NCI-H82 (cell line): ENCODE data around the gene SLIT3.

ENCODE experiments used
- DNase-seq: peaks from one replicate; lab custom pipeline; 2025; lab: John Stamatoyannopoulos, UW

The SLIT3 gene

GRCh38 chr5:168925160-168925559, 375.8 kb downstream of the SLIT3 start:
- DNase-seq = no peak

DNA sequence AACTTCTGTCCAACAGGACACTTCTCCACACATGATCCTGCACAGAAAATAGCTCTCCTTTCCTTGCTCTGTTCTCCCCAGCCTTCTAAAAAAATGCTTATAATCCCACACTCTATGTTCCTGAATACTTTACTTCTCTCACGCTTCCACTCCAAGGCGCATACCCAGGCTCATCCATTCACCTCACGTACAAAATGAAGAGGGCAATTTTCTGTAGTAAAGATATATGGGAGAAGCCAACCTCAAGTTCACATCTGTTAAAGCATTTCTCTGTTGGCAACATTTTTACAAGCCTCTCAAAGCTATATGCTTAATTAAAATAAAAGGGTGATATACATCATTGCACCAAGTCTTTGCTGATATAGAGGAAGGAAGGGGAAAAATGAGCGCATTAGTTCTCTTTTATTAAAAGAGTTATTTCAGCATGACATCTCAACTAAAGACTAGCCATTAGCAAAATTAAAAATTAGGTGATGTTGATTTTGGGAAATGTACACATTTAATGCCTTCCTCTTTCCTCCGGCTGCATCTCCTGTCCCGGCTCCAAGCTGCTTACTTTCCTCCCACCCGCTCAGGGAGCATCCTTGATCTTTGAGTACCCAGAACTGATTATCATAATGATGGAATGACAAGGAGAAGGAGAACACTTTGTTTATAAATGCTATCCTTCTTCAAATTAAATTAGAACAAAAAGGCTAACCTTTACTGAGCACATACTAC, 379.6 kb downstream of the SLIT3 start:
- DNase-seq = no peak

- DNase-seq = peak; percentile 18
Measured at GRCh38 chr5:168920019-168920810, 380.7 kb downstream of the SLIT3 start.

- DNase-seq = no peak
Measured at GRCh38 chr5:168917947-168918600, 382.9 kb downstream of the SLIT3 start.

GRCh38 chr5:168916852-168917251, 384.1 kb downstream of the SLIT3 start:
- DNase-seq = no peak

GRCh38 chr5:168916266-168916665, 384.7 kb downstream of the SLIT3 start:
- peak; percentile 76 for DNase-seq

- no peak for DNase-seq
Measured at GRCh38 chr5:168914491-168914890, 386.4 kb downstream of the SLIT3 start.

DNA sequence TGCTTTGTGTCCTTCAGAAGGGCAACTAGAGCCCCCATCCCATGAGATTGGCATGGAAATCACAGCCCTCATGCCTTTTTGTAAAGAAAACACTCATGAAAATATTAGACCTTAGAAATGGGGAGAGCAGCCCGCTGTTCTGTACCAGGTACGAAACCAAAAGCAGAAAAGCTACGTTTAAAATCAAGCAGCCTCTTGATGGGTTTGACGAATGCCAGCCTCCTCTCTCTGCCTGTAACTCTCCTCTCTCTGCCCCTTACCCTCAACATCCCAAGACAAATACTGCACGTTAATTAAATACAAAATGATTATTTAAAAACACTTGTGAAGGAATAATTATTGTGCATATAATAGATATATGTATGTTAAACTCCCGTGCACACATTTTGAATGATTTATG, 390.1 kb downstream of the SLIT3 start:
- DNase-seq = no peak

- no peak for DNase-seq
Measured at GRCh38 chr5:168908207-168908606, 392.7 kb downstream of the SLIT3 start.

GRCh38 chr5:168903061-168903460, 397.9 kb downstream of the SLIT3 start:
- no peak for DNase-seq

GRCh38 chr5:168899673-168900072, 401.3 kb downstream of the SLIT3 start:
- no peak for DNase-seq

- no peak for DNase-seq
Measured at GRCh38 chr5:168899264-168899663, 401.7 kb downstream of the SLIT3 start.

DNA sequence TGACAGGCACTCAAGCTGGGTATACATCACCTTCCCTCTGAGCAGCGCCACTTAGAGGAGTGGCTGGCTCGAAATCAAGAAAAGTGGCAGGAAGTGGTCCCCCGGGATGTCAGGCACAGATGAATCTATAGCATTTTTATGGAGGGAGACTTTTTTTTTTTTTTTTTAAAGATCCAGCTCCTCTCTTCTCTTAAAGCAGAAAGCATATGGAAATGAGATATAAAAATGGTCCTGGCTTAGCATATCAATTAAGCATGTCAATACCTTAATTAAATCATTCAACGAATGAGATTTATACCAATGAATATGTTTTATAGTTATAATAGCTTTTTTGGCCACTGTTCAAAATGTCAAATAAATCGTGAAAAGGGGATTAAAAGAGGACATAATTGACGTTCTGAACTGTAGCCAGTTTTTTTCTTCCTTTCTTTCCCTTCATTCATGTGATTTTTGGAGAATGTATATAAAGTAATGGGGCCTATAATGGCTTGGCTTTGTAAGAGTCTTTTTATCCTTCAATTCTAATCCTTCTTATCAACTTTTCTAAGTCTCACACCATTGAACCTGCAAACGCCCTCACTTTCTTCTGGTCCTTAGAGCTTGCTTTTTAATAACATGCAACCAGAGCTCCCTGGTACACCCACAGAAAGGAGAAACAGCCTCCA, 402.6 kb downstream of the SLIT3 start:
- peak; percentile 43 for DNase-seq

GRCh38 chr5:168897387-168898122, 403.4 kb downstream of the SLIT3 start:
- no peak for DNase-seq

- DNase-seq = peak; percentile 52
Measured at GRCh38 chr5:168895295-168896071, 405.5 kb downstream of the SLIT3 start.

DNA sequence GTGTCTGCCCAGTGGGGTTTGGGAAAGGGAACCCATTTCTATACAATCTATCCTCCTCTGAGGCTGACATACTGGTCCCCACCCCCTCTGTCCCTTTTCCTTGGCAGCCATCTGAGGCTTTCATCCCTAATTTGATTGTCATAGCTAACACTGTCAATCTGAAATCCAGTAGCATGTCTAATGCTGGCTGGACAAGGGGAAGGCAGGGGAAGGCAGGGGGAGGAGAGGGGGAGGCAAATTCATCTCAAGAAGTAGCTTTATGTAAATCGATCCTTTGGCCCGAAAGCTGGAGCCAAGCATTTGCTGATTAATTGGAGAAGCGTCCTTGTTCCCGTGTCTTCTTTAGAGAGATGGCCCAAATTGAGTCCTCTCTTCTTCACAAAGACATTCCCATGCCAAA, 407.7 kb downstream of the SLIT3 start:
- DNase-seq = peak; percentile 97

DNA sequence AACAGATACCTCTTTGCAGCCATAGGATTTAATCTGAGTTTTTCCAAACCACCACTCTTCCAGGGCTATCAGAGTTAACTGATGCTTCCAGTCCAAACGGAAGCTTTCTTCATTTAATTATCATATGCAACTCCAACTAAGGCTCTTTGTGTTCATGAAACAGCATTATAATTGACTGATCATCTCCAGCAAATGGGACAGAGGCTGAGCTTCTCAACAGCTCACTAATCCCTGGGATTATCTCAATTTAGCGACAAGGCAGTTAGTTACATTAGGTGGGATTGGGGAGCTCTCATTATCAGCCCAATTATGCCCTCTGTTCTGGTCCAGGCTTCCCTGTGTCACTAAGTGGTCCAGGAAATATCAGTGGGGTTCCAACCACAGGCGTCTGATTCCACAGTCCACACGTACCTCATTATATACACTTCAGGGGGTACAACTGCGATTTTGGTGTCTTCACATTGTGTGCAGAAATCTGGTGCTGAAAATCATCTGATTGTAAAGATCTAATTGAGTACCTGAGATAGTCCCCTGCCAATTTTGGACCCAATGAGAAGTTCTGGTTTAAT, 408.2 kb downstream of the SLIT3 start:
- DNase-seq = peak; percentile 97

- peak; percentile 38 for DNase-seq
Measured at GRCh38 chr5:168890816-168891812, 409.8 kb downstream of the SLIT3 start.

- DNase-seq = peak; percentile 73
Measured at GRCh38 chr5:168889039-168889438, 411.9 kb downstream of the SLIT3 start.
